Astrocyte (in vitro differentiated cells and primary cell): ENCODE measurements around the gene DHDH.

Experiments
- CTCF ChIP-seq: IDR thresholded peaks from 2 replicates; pipeline ENCODE4 v1.5.1; 2011; ENCODE audit warnings: low read depth, mild to moderate bottlenecking, inconsistent platforms, low read length, moderate library complexity; ENCODE audit not compliant: insufficient read depth
- EZH2 ChIP-seq: IDR thresholded peaks from 2 replicates; pipeline ENCODE4 v1.6.1; 2012; ENCODE audit warnings: mild to moderate bottlenecking, low read length, inconsistent platforms; ENCODE audit not compliant: insufficient read depth

GRCh38 chr19:48938256-48938655, 4.8 kb downstream of the DHDH start:
- no peak for TF ChIP-seq EZH2
- no peak for TF ChIP-seq CTCF
